Activated T-cell treated with anti-CD3 and anti-CD28 coated beads, Interleukin-2, amount 50 U/mL, for 48 hours (primary cell): ENCODE data around the gene CTNND2.

Source experiments
- DNase-seq, 2 experiments: peaks; one replicate each; pipeline ENCODE4 v3.0.0-alpha.2; 2020

Gene CTNND2

DNA sequence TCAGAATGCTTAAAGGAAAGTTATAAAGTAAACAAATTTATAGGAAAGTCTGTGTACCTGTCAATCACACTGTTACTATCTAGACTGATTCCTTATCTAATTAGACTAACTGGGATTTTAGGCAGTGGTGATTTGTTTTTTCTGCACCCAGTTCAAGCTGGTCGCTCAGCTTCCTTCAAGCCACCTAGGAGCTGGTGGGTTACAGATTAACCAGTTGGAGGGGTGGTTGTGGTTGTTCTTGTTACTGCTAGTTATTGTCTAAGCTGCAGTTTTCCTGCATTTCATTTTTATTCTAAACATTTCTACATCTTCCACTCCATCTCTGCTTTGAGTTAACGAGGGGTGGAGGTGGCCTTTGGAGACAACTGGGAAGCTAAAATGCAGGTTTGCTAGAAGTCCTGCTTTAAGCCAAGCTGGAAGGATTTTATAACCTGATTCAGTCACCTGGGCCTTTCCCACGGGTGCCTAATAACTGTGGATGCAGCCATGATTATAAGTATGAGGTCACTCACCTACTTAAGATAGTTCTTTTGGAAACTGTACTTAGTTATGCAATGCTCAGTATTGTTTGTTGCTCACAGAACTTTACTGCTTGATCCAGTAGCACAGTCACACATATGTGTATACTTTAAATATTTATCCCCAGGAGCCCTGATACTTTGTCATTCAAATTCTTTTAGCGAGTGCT, 839.3 kb downstream of the CTNND2 start:
- no peak for DNase-seq

DNA sequence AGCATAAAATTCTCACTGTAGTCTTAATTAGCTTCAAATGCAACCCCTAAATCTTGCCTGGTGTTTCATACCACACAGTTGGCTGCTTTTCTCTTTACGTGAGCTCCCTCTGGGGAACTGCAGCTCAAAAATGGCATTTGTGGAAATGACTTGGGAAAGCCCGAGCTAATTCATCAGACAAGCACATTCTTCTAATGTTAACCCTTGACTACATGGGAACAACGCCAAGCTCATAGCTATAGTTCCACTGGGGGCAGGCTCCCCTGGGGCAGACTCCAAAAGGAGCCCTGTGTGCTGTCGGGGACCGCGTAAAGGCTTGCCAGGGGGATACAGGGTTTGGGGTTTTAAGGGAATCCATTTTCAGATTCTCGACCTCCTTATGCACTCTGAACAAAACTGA, 841.8 kb downstream of the CTNND2 start:
- DNase-seq: no peak

DNA sequence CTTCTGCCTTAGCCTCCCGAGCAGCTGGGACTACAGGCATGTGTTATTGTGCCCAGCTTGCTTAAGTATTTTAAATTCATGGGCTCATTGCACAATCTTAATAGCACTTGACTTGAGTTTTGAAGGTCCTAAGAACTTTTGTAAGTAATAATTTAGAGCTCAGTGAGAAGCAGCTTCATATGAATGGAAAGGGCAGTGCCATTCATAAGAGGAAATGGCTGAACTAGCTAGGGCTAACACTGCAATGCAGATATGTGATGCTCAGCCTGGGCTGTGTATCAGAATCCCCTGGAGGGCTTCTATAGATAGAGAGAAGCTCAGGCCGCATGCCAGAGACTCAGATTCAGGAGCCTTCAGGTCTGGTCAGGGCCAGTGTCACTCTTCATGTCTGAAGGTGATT, 847.7 kb downstream of the CTNND2 start:
- no peak for DNase-seq

DNA sequence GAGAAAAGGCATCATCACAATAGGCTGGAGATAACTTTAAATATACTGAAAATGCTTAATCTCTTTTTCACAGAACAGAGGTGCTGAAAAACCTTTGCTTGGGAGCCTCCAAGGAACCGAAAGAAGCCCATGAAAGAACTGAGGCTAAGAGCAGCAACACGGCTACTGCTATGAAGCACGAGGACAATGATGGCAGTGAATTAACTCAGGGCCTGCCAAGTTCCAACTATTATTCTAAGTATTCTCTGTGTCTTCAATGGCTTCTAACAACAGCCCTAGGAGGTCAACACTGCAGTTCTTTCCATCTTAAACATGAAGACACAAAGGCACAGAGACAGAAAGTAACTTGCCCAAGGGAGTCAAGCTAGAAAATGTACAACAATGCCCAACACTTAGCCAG, 850.2 kb downstream of the CTNND2 start:
- no peak for DNase-seq

DNA sequence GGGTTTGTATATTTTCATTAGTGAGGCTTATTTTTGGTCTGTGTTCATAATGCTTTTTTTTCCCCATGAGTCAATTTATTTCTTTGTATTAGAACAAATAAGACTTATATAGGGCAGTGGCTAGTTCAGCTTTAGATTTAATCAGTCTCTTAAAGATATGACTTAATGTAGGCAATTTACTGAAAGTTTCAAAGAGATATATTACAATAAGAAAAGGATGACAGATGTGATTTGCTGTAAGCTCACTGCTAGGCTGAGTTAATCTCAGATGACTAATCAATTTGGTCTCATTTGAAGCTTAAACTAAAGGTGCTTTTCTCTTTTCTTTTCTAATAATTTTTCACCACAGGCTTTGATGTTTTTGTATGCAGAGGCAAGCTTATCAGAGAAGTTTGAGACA, 851.4 kb downstream of the CTNND2 start:
- DNase-seq: no peak

DNA sequence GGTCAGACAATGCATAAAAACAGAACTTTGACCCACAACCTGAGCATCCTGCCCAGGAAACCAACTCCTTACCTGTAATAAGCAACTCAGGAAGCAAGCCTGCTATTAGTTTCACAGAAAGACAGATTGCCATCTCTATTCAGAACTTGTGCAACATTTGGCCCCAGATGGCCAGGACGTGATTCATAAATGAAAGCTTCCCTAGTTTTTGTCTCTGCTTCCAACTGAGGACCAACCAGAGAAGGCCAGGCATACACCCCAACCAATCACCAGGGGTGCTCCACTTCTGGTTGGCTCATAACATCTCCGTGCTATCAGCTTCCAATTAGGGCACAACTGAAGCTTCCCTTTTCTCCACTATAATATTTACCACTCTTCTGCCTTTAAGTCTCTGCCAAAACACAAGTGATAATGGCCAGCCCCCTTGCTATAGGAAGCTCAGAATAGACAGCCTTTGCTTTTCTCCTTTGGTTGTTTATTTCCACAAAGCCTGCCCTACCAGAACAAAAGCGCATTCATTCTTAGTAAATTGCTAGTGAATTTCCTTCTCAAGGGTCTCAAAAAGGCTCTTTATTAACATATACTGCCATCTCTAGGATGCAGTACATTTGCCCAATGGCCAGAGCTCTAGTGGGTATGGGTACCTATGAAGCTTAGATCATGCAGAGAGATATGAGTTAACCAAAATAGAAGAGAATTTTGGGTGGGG, 853.5 kb downstream of the CTNND2 start:
- no peak for DNase-seq

DNA sequence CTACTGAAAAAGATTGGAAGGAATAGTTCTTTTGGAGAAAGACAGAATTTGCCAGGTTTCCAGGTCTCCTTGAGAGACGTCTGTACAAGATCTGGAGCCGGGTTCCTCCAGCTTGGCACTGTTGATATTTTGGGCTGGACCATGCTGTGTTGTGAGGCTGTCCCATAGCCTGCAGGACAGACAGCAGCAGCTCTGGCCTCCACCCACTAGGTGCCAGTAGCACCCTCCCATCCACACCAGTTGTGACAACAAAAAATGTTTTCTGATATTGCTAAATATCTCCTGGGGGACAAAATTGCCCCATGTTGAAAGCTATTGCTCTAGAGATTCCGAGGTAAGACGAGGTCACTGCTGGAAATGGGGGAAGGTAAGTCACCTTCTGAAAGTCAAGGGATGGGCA, 855.5 kb downstream of the CTNND2 start:
- DNase-seq: no peak

DNA sequence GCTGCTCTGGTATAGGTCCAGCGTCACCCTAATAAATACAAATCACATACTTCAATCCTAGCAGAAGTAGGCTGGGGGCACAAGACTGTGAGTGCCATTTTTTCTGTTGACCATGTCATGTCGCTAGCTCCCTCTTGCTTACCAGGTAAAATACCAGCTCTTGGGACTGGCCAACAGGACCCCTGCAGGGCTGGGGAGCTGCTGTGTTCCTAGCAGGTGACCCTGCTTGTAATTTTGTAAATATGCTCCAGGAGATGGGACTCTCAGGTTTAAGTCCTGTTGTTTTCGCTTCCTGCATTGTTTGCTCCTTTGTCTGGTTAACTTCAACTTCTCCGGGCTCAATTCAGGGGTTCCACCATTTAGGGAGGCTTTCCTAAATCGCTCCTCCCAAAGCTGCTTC, 856.6 kb downstream of the CTNND2 start:
- DNase-seq: no peak

DNA sequence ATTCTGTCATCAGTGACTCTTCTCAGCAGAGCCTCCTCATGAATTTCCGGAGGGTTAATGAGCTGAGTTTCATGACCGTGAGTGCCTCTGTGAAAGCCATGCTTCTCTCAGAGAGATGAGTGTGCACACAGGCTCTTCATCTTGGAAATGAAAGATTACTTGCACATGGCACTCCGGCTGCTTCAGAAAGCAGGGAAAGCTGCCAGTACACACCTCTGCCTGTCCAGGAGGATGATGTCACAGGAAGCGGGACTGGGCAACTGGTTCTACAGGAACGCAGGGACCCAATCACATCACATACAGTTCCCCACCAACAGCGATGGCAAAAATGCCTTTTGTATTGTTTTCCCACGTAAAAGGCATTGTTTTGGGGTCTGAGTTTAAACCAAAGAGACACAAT, 857.2 kb downstream of the CTNND2 start:
- DNase-seq: no peak

DNA sequence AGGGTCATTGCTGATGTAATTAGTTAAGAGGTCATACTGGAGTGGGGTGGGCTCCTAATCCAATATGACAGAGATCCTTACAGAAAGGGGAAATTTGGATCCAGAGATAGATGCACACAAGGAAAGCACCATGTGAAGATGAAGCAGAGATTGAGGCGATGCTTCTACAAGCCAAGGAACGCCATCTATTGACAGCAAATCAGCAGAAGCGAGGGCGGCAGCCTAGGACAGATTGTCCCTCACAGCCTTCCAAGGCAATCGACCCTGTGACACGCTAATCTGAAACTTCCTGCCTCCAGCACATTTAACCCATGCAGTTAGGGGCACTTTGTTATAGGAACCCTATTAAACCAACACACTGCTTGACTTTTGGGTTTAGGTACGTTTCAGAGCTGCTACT, 858.1 kb downstream of the CTNND2 start:
- no peak for DNase-seq

DNA sequence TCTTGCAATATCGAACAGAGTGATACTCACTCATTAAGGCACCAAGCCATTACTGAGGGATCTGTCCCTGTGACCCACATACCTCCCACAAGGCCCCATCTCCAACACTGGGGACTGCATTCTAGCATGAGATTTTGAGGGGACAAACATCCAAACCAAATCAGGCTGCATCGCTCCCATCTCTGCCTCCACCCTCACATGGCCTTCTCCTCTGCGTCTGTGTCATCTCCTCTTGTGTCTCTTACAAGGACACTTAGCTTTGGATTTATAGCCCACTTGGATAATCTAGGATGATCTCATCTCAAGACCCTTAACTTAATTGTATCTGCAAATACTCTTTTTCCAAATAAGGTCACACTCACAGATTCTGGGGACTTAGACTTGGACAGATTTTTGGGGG, 858.8 kb downstream of the CTNND2 start:
- DNase-seq: no peak

DNA sequence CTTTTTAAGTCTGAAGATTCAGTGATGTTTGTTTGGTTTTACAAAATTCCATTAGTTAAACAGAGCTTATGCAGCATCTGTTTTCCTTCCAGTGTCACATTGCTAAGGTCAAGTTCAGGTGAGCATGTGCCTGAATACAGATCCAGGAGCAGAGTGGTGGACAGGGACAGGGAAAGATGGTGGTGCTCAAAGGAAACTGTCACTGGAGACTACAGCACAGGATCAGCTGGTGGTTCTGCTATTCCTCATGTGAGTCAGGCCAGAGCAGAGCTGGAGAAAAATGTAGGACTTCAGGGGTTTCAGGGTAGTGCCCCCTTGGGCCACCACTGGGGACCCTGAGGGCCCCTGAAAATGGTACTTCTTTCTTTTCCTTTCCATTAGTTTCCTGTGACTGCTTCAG, 859.7 kb downstream of the CTNND2 start:
- no peak for DNase-seq

DNA sequence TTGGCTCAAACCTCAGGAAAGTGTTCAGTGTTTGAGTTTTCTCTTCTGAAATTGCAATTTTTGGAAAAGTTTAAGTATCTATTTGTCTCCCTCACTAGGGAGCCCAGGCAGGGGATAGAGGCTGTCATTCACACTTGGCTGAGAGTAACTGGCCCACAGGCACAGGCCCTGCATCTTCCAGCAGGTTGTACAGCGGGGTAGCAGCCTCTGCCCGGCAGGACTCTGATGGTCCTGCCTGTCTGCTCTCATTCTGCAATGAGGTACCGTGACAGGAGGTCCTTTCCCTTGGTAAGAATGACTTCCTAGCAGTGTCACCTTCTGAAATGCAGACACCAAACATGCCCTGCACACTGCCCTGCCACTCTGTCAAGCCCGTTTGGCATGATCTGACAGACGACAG, 860.4 kb downstream of the CTNND2 start:
- no peak for DNase-seq

DNA sequence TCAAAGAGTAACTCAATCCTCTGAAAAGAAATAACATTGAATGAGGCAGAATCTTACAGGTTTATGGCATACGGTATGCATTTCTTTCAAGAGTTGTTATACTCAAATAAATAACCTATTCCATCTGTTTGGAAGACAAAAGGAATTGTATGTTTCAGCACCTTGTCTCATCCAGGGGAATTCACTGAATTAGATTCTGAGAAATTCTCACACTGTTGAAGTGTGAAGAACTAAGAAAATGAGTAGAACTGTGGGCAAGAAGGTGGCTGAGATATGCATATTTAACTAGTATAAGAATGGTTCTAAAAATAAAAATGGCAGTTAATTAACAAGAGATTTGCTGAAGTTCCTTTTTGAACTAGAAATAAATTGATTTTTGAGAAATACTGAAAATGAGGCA, 863.9 kb downstream of the CTNND2 start:
- no peak for DNase-seq

DNA sequence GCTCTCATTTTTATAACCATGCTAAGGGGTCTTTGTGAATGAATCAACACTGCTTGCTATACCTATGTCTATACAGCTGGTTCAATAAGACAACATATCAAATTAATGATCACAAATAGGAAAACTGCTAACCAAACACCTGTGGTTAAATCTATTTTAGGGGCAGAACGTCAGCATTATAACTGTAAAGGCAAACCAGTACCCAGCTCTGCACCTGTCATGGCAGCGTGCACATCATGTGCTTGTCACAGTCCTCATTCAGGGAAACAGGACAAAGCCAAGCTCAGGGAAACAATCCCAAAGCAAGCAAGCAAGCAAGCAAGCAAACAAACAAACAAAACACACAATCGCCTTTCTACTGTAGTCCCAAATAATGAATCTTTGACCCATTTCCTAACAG, 865.5 kb downstream of the CTNND2 start:
- no peak for DNase-seq

DNA sequence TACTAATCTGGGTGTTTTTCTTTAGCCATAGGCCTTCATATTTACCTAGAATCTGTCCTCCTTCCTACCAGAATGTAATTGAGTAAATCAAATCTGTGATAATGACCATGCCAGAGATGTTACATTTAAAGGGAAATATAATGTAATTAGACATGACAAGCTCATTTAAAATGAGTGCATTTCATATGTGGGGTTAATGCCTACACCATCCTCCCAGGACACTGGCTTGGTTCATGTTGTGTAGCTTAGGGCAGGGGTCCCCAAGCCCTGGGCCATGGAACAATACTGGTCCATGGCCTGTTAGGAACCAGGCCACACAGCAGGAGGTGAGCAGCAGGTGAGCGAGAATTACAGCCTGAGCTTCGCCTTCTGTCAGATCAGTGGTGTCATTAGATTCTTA, 866.3 kb downstream of the CTNND2 start:
- no peak for DNase-seq

DNA sequence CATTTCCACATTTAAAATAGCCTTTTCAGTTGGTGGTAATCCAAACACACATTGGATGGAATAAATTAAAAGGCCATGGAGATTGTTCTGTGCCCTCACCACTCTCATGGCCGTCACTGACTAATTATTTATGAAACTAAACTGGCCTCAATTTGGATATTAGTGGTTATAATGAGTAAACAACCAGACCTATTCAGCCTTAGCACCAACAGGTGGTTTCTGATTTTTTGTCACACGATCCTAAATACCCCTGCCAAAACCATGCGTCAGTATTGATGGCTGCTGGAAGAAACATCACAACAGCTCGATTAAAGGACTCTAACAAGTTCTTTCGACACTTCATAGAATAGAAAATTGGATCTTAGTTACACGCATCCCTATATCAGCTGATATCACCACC, 867.2 kb downstream of the CTNND2 start:
- DNase-seq: no peak

DNA sequence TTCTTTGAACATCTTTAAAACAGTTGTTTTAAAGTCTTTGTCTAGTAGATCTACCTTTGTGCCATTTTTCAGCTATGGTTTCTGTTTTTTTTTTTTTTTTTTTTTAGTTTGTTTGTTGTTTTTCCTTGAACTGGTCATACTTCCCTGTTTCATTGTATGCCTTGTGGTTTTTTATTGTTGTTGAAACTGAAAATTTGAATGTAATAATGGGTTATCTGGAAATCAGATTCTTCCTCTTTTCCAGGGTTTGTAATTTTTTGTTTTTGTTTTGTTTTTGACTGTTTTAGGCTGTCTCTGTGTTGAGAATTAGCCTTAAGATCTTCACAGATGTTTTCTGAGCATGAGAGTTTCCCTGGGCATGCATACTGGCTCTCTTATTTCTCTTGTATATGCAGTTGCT, 873.6 kb downstream of the CTNND2 start:
- DNase-seq: no peak

DNA sequence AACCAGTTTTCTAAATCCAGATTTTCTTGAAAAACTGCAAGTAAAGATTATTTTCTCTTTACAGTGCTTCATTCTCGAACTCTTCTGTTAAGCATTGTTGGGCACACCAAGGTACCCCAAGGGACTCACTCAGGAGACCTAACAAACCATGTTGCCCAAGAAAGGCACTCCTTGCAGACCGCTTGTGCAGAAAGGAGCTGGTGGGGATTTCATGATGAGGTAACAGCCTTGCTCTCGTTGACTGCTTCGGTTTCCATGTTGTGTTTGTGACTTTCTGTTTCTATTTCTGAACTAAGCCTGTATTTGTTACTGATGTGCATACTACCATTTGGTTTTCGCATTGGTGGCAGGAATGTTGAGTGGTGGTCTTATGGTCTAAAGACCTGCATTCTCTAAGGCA, 876.6 kb downstream of the CTNND2 start:
- no peak for DNase-seq

DNA sequence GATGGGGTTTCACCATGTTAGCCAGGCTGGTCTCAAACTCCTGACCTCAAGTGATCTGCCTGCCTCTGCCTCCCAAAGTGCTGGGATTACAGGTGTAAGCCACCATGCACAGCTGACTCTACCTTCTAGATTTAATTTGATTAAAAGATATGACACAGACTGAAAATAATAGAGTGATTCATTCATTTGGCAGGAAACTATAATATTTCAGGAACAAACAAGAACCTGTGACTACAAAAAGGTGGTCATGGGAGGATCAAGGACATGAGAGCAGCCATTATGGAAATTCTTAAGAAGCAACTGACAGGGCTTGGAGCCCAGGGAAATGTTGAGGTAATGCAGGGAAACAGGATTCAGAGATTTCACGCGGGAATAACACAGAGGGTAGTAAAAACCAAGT, 877.7 kb downstream of the CTNND2 start:
- no peak for DNase-seq

DNA sequence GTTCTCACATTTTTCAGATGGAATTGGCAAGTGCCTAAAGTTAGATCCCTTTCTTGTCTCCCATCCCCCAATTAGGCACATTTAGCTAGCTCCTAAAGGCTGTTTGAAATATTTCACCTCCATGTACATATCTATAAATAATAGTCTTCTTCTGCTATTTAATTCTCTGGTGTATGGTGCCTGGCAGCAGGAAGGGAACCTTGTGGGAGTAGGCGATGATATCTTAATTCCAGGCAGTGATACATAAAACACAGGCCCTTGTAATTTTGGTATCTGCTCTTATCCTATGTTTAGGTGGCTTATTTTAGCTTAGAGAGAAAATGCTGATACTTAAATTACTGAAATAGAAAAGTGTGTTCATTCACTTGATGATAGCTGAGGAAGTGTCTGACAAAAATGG, 880.3 kb downstream of the CTNND2 start:
- DNase-seq: no peak

DNA sequence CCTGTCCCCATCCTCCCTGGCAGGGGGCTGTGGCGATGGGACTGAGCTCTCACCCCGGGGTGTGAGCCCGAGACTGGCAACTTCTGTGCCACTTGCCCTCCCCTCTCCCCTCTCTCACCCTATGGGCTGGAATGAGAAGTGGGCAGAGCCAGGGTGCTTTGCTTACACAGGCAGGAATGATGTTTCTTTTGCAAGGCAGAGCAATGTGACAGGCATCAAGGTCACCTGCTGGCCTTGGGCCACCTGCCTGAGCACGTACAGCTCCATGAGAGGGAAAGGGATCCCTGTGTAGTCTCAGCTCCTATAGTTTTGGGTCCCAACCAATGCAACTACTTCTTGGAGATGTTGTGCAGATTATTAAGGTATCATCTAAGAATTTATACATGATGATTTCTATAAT, 890.5 kb downstream of the CTNND2 start:
- DNase-seq: no peak

DNA sequence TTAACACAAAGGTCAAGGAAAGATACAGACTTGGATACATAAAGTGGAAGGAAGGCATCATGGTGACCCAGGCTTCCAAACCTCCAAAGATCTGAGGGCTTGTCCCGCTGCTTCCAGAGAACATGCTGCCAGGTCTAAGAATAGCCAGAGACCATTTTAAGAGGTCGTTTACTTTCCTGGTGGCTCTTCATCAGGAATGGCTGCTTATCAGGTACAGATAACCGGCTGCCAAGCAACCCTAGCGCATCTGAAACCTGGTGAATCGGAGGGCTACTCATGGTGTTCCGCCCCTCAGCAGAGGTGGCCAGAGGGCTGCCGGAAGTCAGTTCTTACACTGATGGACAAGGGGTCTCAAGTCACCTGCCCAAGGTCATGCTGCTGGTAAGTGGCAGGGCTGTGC, 892.0 kb downstream of the CTNND2 start:
- DNase-seq: no peak

DNA sequence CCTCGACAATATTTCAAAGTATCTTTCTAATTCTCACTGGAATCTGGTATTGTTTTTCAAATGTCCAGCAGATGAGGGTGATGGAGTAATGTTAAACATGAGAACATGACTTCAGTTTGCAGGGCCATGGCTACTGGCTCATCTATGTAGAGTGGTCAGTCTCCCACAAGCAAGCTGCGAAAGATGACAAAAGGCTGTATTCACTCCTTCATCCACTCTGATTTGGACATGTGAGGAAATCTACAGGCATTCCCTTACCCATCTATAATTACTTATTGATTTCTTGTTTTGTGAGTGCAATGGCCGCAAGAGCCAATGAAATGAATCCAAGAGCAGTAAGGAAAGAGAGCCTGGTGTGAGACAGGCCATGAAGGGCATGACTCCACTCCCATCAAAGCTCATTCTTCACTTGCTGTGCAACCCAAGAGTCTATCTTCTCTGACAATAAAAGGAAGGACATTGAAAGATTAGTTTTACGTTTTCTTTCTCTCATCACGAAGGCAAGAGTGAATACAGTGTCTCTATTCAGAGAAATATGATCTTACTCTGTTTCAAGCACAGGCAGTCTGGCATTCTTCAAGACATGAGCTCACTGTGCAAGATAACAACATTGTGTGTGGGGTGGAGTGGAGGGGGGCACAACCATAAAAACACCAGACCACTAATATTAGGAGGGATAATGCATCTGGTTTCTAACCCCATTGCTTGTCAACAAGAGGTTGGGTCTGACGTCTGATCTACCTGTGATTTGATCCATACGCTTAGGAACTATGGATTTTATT, 893.6 kb downstream of the CTNND2 start:
- DNase-seq: no peak
